H9 (cell line): ENCODE measurements around the gene WDR5. TPM values are rescaled to one million over a fixed set of nuclear protein-coding genes. Genes with fewer than 3 reads are reported as not detected.
A peak's percentile ranks its signal among the peaks of the same experiment; 100 is the strongest.

ENCODE experiments used
- DNase-seq: peaks from one replicate; pipeline ENCODE4 v3.0.0-alpha.2; 2017
- H2AFZ ChIP-seq: one replicate; pipeline ENCODE4 v1.6.1; 2013; ENCODE audit warnings: mild to moderate bottlenecking, low read length, control low read depth, moderate library complexity
- H2AK5ac ChIP-seq: 2 replicates; pipeline ENCODE4 v1.6.1; 2013; ENCODE audit warnings: low read length, control low read depth, mixed read lengths; ENCODE audit not compliant: insufficient read length
- H2BK120ac ChIP-seq: one replicate; pipeline ENCODE4 v1.6.1; 2013; ENCODE audit warnings: low read depth, mild to moderate bottlenecking, low read length, control low read depth, inconsistent platforms; ENCODE audit not compliant: poor library complexity, severe bottlenecking
- H2BK12ac ChIP-seq: 2 replicates; pipeline ENCODE4 v1.6.1; 2013; ENCODE audit warnings: low read length, control low read depth, mixed read lengths, low read depth; ENCODE audit not compliant: insufficient read length
- H2BK15ac ChIP-seq: 2 replicates; pipeline ENCODE4 v1.6.1; 2013; ENCODE audit warnings: low read depth, low read length, control low read depth
- H2BK20ac ChIP-seq: one replicate; pipeline ENCODE4 v1.6.1; 2013; ENCODE audit warnings: low read depth, mild to moderate bottlenecking, low read length, control low read depth, inconsistent platforms; ENCODE audit not compliant: poor library complexity, severe bottlenecking
- H2BK5ac ChIP-seq: 2 replicates; pipeline ENCODE4 v1.6.1; 2013; ENCODE audit warnings: low read length, control low read depth, mixed read lengths; ENCODE audit not compliant: insufficient read length
- H3K14ac ChIP-seq: 2 replicates; pipeline ENCODE4 v1.6.1; 2013; ENCODE audit warnings: low read length, control low read depth; ENCODE audit not compliant: insufficient read depth
- H3K18ac ChIP-seq: 2 replicates; pipeline ENCODE4 v1.6.1; 2013; ENCODE audit warnings: low read depth, mild to moderate bottlenecking, mixed read lengths, low read length, control low read depth; ENCODE audit not compliant: insufficient read length
- H3K23ac ChIP-seq: 2 replicates; pipeline ENCODE4 v1.6.1; 2013; ENCODE audit warnings: low read length, control low read depth, mixed read lengths, low read depth; ENCODE audit not compliant: insufficient read length
- H3K23me2 ChIP-seq: 2 replicates; pipeline ENCODE4 v1.6.1; 2013; ENCODE audit warnings: low read depth, mild to moderate bottlenecking, mixed read lengths, low read length, control low read depth; ENCODE audit not compliant: insufficient read length, poor library complexity, severe bottlenecking
- H3K27ac ChIP-seq: 2 replicates; pipeline ENCODE4 v1.5.1; 2013; ENCODE audit warnings: low read length, control low read depth, mixed read lengths, low read depth; ENCODE audit not compliant: insufficient read length
- H3K27me3 ChIP-seq: 2 replicates; pipeline ENCODE4 v1.6.1; 2013; ENCODE audit warnings: low read length, control low read depth, inconsistent platforms; ENCODE audit not compliant: insufficient read depth
- H3K4ac ChIP-seq: 2 replicates; pipeline ENCODE4 v1.6.1; 2013; ENCODE audit warnings: low read depth, mild to moderate bottlenecking, control low read depth, inconsistent platforms, low read length, moderate library complexity
- H3K4me1 ChIP-seq: 2 replicates; pipeline ENCODE4 v1.6.1; 2013; ENCODE audit warnings: low read length, control low read depth, inconsistent platforms; ENCODE audit not compliant: insufficient read depth
- H3K4me2 ChIP-seq: 2 replicates; pipeline ENCODE4 v1.6.1; 2013; ENCODE audit warnings: low read length, control low read depth, mixed read lengths; ENCODE audit not compliant: insufficient read length, insufficient read depth
- H3K56ac ChIP-seq: 2 replicates; pipeline ENCODE4 v1.6.1; 2013; ENCODE audit warnings: low read depth, mild to moderate bottlenecking, mixed read lengths, low read length, control low read depth; ENCODE audit not compliant: insufficient read length
- H3K79me1 ChIP-seq: 2 replicates; pipeline ENCODE4 v1.6.1; 2013; ENCODE audit warnings: low read depth, mild to moderate bottlenecking, moderate library complexity, low read length, control low read depth, inconsistent platforms; ENCODE audit not compliant: insufficient read depth, poor library complexity, severe bottlenecking
- H3K79me2 ChIP-seq: 2 replicates; pipeline ENCODE4 v1.6.1; 2013; ENCODE audit warnings: low read length, control low read depth, inconsistent platforms; ENCODE audit not compliant: insufficient read depth
- H3K9ac ChIP-seq: 2 replicates; pipeline ENCODE4 v1.6.1; 2013; ENCODE audit warnings: low read length, control low read depth, mixed read lengths; ENCODE audit not compliant: insufficient read length; ENCODE audit errors: extremely low read depth
- H3K9me3 ChIP-seq: one replicate; pipeline ENCODE4 v1.6.1; 2013; ENCODE audit warnings: low read depth, low read length, inconsistent platforms; ENCODE audit not compliant: control insufficient read depth
- H3T11ph ChIP-seq: one replicate; pipeline ENCODE4 v1.6.1; 2013; ENCODE audit warnings: mild to moderate bottlenecking, low read length, control low read depth, inconsistent platforms
- H4K20me1 ChIP-seq: one replicate; pipeline ENCODE4 v1.6.1; 2013; ENCODE audit not compliant: control insufficient read depth, insufficient read length, insufficient read depth
- H4K5ac ChIP-seq: 2 replicates; pipeline ENCODE4 v1.6.1; 2013; ENCODE audit warnings: low read depth, mild to moderate bottlenecking, mixed read lengths, low read length, control low read depth; ENCODE audit not compliant: insufficient read length
- H4K8ac ChIP-seq: replicated peaks from 2 replicates; pipeline ENCODE4 v1.6.1; 2013; ENCODE audit warnings: low read length, control low read depth, mixed read lengths, low read depth; ENCODE audit not compliant: insufficient read length
- H4K91ac ChIP-seq: 2 replicates; pipeline ENCODE4 v1.6.1; 2013; ENCODE audit warnings: low read depth, mild to moderate bottlenecking, moderate library complexity, mixed read lengths, low read length, control low read depth; ENCODE audit not compliant: insufficient read length
- H3K27ac Mint-ChIP-seq, 3 experiments: 2 replicates in 2 of 3; 3 replicates in 1 of 3; pipeline ENCODE4 v1.8.0; 2020 to 2021; ENCODE audit warnings: mixed read lengths in 3 of 3, mild to moderate bottlenecking in 1 of 3, moderate library complexity in 1 of 3
- H3K27me3 Mint-ChIP-seq: 2 replicates; pipeline ENCODE4 v1.8.0; 2021; ENCODE audit warnings: low read depth, mild to moderate bottlenecking, moderate library complexity, mixed read lengths
- H3K36me3 Mint-ChIP-seq, 3 experiments: 2 replicates in 2 of 3; 3 replicates in 1 of 3; pipeline ENCODE4 v1.8.0; 2020 to 2021; ENCODE audit warnings: low read depth in 3 of 3, mixed read lengths in 3 of 3; ENCODE audit not compliant: insufficient read depth in 1 of 3
- H3K4me1 Mint-ChIP-seq, 2 experiments: 2 replicates each; pipeline ENCODE4 v1.8.0; 2020; ENCODE audit warnings: mixed read lengths in 2 of 2
- H3K4me3 Mint-ChIP-seq, 2 experiments: 2 replicates in 1 of 2; 3 replicates in 1 of 2; pipeline ENCODE4 v1.8.0; 2020 to 2021; ENCODE audit warnings: mild to moderate bottlenecking in 2 of 2, mixed read lengths in 2 of 2, moderate library complexity in 1 of 2
- H3K9me3 Mint-ChIP-seq, 2 experiments: 2 replicates in 1 of 2; 3 replicates in 1 of 2; pipeline ENCODE4 v1.8.0; 2020; ENCODE audit warnings: mild to moderate bottlenecking in 2 of 2, mixed read lengths in 2 of 2, moderate library complexity in 1 of 2
- CTCF ChIP-seq: fragments of 200-600 bp; sonication (generic); conservative IDR thresholded peaks from 3 replicates; pipeline ENCODE4 v1.8.0; 2021; ENCODE audit warnings: antibody characterized with exemption, mild to moderate bottlenecking
- WGBS: extraction: QIAGEN DNeasy Blood & Tissue Kit; methylation state at CpG from one replicate; pipeline ENCODE4 v1.1.7; 2013; ENCODE audit warnings: missing lambda C conversion rate, low lambda C conversion rate, mixed read lengths; ENCODE audit not compliant: insufficient read length; ENCODE audit errors: extremely low coverage; 5-methylcytosine and 5-hydroxymethylcytosine counted together
- total RNA-seq: library from RNA; stranded (reverse); gene quantifications from 2 replicates; pipeline ENCODE4 v1.2.1, GENCODE V29; 2021

Gene WDR5
- total RNA-seq, 1 experiment from 2014 or later = 72.3 TPM

GRCh38 chr9:134179918-134180785, 44.3 kb downstream of the WDR5 start:
- H4K8ac ChIP-seq = no peak overlapping the region
- peak overlapping the region in 2 of 3 experiments; percentile 28 to 46; a peak in 2 of 7 replicates for H3K27ac Mint-ChIP-seq
- H4K5ac ChIP-seq = no peak overlapping the region
- no peak overlapping the region for H2BK15ac ChIP-seq
- no peaks in the 10 kb centered on the region for H3K9me3 ChIP-seq
- H3K14ac ChIP-seq = no peak overlapping the region; the same call in 1 of the 2 replicates
- H3K56ac ChIP-seq = no peak overlapping the region
- H3K18ac ChIP-seq = no peak overlapping the region
- H3K9me3 Mint-ChIP-seq = peaks cover 7 to 8% of the 10 kb centered on the region in 2 experiments
- H4K20me1 ChIP-seq = peaks cover 2% of the 10 kb centered on the region
- no peak for DNase-seq
- no peak overlapping the region for H3K4ac ChIP-seq
- no peaks in the 10 kb centered on the region for H3K79me2 ChIP-seq
- H3K4me3 Mint-ChIP-seq = no peak overlapping the region
- peaks cover 5% of the 10 kb centered on the region; the same call in 1 of the 2 replicates for H3K27me3 Mint-ChIP-seq
- TF ChIP-seq CTCF = no peak
- no peak overlapping the region for H2BK20ac ChIP-seq
- no peak overlapping the region for H2AK5ac ChIP-seq
- no peak overlapping the region for H2AFZ ChIP-seq
- no peak overlapping the region for H3T11ph ChIP-seq
- no peaks in the 10 kb centered on the region for H3K4me1 ChIP-seq
- no peak overlapping the region for H2BK12ac ChIP-seq
- peaks cover 0 to 3% (median 0%) of the 10 kb centered on the region in 3 experiments; a peak in 2 of 7 replicates for H3K36me3 Mint-ChIP-seq
- H3K79me1 ChIP-seq = no peaks in the 10 kb centered on the region
- H3K23me2 ChIP-seq = no peaks in the 10 kb centered on the region
- H3K9ac ChIP-seq = no peak overlapping the region
- no CpG with 5 or more reads among the region's 29 CpGs for WGBS
- H3K4me2 ChIP-seq = no peak overlapping the region
- peaks cover 0 to 7% of the 10 kb centered on the region in 2 experiments; a peak in 2 of 4 replicates for H3K4me1 Mint-ChIP-seq
- no peak overlapping the region for H4K91ac ChIP-seq
- H3K23ac ChIP-seq = no peak overlapping the region
- no peaks in the 10 kb centered on the region for H3K27me3 ChIP-seq
- no peak overlapping the region for H2BK5ac ChIP-seq
- H3K27ac ChIP-seq = no peak overlapping the region
- H2BK120ac ChIP-seq = no peak overlapping the region
